ENCODE measurements around the gene ZC3HAV1.

DNA sequence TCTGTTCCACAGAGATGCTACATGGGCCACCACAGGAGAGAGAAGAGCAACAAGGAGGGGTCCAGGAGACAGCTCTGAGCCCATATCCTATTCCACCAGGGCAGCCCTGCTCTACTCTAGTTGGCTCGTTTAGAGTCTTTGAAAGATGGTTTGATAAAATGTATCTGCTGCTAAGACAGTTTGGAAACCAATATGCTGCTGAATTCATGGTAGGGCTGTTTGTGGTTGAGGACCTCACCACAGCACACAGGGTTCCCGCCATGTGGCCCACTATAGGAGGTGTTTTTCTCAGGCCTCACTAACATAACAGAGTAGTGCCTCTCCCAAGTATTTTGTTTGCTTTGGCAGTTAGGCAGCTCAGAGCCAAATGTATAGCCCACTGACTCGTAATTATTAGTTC, 37.8 kb downstream of the ZC3HAV1 start:
- TF ChIP-seq POLR2AphosphoS5 (IDR thresholded peaks at IDR 0.05; ENCODE audit: low read depth, low read length) (no peak), SIN3A (IDR thresholded peaks at IDR 0.05; ENCODE audit: borderline replicate concordance, insufficient read depth, low read length) (no peak)
- TF ChIP-seq, protein P1, sequence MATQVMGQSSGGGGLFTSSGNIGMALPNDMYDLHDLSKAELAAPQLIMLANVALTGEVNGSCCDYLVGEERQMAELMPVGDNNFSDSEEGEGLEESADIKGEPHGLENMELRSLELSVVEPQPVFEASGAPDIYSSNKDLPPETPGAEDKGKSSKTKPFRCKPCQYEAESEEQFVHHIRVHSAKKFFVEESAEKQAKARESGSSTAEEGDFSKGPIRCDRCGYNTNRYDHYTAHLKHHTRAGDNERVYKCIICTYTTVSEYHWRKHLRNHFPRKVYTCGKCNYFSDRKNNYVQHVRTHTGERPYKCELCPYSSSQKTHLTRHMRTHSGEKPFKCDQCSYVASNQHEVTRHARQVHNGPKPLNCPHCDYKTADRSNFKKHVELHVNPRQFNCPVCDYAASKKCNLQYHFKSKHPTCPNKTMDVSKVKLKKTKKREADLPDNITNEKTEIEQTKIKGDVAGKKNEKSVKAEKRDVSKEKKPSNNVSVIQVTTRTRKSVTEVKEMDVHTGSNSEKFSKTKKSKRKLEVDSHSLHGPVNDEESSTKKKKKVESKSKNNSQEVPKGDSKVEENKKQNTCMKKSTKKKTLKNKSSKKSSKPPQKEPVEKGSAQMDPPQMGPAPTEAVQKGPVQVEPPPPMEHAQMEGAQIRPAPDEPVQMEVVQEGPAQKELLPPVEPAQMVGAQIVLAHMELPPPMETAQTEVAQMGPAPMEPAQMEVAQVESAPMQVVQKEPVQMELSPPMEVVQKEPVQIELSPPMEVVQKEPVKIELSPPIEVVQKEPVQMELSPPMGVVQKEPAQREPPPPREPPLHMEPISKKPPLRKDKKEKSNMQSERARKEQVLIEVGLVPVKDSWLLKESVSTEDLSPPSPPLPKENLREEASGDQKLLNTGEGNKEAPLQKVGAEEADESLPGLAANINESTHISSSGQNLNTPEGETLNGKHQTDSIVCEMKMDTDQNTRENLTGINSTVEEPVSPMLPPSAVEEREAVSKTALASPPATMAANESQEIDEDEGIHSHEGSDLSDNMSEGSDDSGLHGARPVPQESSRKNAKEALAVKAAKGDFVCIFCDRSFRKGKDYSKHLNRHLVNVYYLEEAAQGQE (IDR thresholded peaks at IDR 0.05; ENCODE audit: insufficient read depth in 1 of 2, low read depth in 2 of 2, low read length in 2 of 2) = no peak
